Measurements from ENCODE around the gene TMED3.

TMED3 gene

DNA sequence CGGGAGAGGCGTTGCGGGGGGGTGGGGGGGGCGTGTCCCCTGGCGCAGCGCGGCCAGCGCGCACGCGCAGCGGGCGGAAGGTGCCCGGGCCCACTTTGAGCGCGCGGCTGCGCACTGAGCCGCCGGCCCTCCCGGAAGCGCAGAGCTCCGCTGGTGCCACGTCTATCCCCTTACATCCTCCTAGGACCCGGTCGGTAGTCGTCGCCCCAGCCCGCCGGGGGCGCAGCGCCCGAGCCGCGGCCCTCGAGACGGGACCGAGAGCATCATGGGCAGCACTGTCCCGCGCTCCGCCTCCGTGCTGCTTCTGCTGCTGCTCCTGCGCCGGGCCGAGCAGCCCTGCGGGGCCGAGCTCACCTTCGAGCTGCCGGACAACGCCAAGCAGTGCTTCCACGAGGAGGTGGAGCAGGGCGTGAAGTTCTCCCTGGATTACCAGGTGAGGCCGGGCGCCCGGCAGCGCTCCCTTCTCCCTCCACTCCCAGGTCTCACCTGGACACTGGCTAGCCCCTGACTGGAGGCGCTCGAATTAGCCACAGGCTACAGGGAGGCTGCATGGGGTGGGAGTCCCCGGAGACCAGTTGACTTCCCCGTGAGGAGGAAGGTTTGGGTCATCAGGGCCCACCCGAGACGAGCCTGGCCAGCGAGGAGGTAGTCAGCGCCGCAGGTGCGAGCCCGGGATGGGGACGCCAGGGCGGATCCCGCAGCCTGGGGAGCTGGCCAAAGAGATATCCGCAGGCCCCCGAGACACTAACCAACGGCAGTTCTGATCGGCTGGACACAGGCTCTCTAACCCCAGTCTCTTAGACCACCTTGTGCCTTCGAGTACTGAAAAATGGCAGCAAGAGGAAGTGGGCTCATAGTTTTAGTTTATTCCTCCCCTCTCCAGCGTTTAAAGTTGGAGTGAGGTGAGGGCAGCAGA, at the start of gene TMED3:
TMED3 (plus strand) TSS at position 128 of the 916 bp plus-strand sequence; CDS start at position 266, 138 bp downstream.
- peak; percentile 56 to 65 for DNase-seq (ENCODE audit: low read depth in 2 of 2)

DNA sequence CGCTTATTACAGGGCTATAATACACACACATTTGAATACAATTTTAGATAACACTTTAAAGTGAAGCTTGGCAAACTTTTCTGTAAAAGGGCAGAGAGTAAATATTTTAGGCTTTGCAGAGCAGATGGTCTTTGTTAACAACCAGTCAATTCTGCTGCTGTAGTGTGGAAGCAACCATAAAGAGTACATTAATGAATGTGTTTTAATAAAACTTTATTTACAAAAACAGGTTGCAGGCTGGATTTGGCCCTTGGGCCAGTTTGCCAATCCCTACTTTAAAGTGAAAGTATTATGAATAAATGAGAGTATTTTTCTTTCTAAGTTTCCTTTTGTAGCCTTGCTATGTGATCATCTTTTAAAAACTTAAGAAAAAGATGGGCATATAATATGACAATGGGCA, 49.1 kb upstream of the TMED3 start:
- no peak for DNase-seq (ENCODE audit: low read depth in 2 of 2)

GRCh38 chr15:79265167-79265566, 45.7 kb upstream of the TMED3 start:
- DNase-seq (ENCODE audit: low read depth in 2 of 2): no peak

- DNase-seq (ENCODE audit: low read depth in 2 of 2): no peak
Observed at GRCh38 chr15:79265987-79266579, 44.8 kb upstream of the TMED3 start.

- no peak for DNase-seq (ENCODE audit: low read depth in 2 of 2)
Observed at GRCh38 chr15:79282371-79283251, 28.3 kb upstream of the TMED3 start, which contains the start of gene ANKRD34C. Gene ANKRD34C (plus strand): TSS chr15:79282722. CDS start chr15:79293285, 10,563 bp downstream.

GRCh38 chr15:79283252-79284048, 27.5 kb upstream of the TMED3 start:
- DNase-seq (ENCODE audit: low read depth in 2 of 2): no peak

DNA sequence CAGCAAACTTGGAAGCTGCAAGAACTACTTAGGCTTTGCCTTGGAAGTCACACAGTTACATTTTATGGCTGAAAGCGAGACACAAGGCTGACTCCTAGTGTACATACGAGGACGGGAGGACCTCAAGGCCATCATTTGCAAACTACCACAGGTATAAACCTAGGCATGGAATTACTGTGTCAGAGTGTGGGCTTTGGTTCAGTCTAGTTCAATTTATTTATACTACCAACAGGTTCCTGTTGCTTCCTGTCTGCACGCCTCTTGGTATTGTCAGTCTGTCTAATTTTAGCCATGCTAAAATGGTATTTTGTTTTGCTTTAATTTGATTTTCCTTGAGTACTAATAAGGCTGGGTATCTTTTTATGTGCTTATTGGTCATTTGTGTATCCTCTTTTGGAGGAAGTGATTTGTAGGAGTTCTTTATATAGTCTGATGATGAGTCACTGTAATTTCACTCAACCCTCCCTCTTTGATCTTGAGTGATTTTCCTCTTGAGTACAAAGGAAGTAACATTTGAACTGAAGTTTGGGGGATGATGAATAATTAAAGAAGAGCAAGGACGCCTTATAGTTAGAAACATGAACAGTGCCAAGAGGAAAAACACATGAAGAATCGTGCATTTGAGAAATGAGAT, 20.2 kb upstream of the TMED3 start:
- no peak for DNase-seq (ENCODE audit: low read depth in 2 of 2)

DNA sequence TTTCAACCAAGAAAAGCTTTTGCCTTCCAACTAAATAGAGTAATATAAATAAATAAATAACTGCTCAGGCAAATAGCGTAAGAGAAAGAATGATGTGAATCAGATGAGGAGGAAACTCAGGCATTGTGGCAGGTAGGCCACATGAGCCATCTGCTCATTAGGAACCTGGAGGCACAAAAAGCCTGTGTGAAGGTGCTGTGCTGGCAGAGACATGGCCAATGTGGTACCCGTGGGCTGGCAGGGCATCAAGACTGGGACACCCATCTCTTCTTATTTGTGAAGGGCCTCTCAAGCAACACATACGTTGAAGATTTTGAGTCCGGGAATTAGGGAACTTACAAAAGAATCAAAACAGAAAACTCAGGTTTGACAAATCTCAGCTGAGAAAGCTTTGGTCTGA, 18.9 kb upstream of the TMED3 start:
- DNase-seq (ENCODE audit: low read depth in 2 of 2): no peak

GRCh38 chr15:79294075-79294474, 16.8 kb upstream of the TMED3 start:
- DNase-seq (ENCODE audit: low read depth in 2 of 2): no peak

GRCh38 chr15:79296583-79296982, 14.3 kb upstream of the TMED3 start:
- no peak for DNase-seq (ENCODE audit: low read depth in 2 of 2)

GRCh38 chr15:79299126-79299840, 11.6 kb upstream of the TMED3 start:
- DNase-seq (ENCODE audit: low read depth in 2 of 2): no peak

DNA sequence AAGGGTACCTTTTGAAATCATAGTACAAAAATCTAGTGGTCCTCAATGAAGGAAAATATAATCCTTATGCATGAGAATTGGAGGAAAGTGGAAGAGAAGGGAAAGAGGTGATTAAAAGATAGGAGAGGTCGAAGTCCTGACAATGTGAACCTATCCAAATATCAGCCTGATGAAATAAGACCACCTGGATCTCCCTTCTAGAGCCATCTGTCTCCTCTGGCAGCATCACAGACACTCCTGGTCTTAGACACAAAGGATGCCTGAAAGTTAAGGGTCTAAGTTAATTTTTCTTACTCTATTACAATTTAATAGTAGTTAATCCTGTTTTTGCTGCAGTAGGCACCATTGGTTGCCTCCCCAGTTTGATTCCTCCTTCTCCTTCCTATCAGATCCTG, 11.1 kb upstream of the TMED3 start:
- no peak for DNase-seq (ENCODE audit: low read depth in 2 of 2)

DNA sequence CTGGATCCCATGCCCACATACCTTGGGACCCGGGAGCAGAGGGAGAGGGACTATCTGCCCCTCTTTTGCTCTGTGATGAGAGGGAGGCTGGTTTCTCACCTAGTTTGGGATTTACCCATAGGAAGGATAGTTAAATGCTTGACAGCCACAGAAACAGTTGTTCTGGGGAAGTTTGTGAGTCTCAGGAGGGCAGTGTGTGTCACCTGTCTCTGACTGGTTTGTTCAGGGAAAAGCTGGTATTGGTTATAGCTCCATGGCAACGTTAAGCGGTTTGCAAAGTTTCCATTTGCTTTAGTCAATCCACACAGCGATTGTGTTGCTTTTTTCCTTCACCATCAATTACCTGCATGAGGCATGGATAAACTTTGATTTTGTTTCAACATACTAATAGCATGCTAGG, 3.7 kb upstream of the TMED3 start:
- DNase-seq (ENCODE audit: low read depth in 2 of 2): no peak

- no peak for DNase-seq (ENCODE audit: low read depth in 2 of 2)
Observed at GRCh38 chr15:79308874-79309273, 2.0 kb upstream of the TMED3 start.

DNA sequence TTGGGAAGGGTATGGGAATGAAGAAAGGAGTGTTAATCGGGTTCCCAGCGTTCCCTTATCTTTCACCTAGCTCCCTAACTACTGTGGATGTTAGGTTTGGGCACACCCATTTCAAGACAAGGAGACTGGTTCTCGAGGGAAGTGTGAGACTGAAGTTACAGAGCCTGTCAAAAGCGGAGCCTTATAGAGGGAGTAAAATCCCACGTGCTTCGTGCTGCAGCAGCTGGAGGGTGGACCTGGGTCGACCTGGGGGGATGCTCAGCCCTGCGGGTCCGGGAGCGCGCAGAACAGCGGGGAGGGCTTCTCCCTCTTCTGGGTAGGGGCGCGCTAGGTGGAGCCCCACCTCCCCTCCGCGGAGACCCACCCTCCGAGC, 314 bp upstream of the TMED3 start:
- DNase-seq (ENCODE audit: low read depth in 2 of 2): no peak

DNA sequence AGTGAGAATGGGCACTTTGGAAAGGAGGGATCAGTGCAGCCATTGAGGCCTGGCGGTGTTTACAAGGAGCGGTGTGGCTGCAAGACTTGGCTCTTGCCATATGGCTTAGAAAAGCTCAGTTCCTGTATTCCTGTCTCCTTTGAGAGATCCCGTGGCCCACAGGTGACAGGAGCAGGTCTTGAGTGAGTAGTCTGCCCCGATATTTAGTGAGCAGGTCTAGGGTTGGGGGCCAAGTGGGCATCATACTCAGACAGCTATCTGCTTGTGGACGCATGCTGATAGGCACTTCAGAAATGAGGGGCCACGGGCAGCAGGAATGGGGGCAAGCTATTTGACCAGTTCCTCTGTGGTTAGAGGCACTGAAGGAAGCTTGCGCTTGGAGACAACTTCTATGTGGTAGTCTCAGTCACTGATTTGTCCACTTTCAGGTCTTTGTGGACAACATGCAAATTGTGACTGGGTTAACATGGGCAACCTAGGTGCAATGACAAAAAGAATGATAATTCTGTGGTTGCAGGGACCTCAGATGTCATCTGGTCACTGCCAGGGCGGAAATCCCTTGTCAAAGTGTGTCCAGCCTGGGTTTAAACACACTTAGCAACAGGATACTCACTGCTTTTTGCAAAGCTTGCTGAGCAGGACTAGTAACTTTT, 1.1 kb downstream of the TMED3 start:
- DNase-seq (ENCODE audit: low read depth in 2 of 2): no peak

DNA sequence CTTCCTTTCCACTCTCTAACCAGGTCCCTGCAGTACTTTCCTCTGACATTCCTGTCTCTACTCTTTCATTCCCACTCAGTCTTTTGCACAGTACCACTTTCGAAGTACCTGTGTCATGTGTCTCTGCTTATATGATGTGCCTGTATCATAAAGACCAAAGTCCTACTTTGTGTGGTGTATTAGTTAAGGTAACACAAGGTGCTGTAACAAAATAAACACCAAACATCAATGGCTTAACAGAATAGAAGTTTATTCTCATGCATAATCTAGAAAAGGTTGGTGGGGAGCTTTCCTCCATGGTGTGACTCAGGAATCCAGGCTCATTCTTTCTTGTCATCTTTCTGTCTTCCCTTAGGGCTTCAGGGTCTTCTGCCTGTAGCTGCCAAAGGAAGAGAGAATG, 3.3 kb downstream of the TMED3 start:
- no peak for DNase-seq (ENCODE audit: low read depth in 2 of 2)

DNA sequence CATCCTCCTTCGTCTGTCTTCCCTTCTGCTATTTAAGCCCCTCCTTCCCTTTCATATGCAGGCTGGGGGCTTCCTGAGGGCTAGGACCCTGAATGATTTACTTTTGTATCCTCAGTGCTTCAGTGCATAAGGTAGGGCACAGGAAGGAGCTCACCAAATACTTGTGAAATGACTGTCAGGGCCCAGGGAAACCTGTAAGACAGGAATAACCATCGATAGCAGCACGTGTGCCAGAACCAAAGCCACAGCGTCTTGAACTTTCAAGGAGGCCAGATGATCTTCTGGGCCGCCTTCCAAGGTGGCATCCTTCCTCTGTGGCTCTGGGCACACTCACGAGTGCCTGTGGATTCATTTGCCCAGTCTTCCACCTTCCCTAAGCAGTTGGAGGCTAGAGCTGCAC, 3.9 kb downstream of the TMED3 start:
- DNase-seq (ENCODE audit: low read depth in 2 of 2): no peak

DNA sequence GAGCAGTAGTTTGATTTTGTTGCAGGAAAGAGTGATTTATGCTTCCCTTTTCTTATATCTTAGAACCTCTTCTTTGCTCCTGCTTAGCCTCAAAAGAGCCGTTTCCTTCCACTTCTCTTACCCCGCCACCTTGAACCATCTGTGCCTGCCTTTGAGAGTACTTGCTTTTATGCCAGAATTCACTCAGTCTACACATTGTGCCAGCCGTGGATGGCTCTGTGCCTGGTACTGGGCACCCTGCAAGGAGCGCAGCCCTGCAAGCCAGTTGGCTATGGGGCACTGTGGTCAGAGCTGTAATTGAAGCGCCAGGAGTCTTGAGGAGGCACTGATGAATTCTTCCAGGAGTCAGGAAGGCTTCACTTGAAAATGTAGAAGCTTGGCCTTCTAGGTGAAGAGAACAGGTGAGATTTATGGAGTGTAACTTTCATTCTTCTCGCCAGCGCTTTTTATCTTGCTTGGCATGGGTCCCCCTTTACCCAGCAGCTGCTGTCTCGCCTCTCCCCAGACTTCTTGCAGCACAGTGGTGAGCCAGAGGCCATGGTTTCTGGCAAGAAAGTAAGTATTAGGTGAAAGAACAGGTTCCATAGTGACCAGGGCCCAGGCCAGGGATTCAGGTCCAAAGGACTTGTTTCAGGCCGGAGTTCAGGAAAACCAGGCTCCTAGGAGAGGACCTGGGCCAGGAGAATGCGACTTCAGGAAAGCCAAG, 4.9 kb downstream of the TMED3 start:
- no peak for DNase-seq (ENCODE audit: low read depth in 2 of 2)

Measured in activated CD8-positive, alpha-beta memory T cell treated with anti-CD3 and anti-CD28 coated beads for 4 hours (primary cell).